ENCODE results near the gene HTR7.

- TF ChIP-seq CTCF (optimal IDR thresholded peaks at IDR 0.05 in 1 of 3, IDR thresholded peaks at IDR 0.05 in 1 of 3, conservative IDR thresholded peaks at IDR 0.05 in 1 of 3; ENCODE audit: extremely low read depth in 1 of 3, insufficient read depth in 2 of 3, low read length in 3 of 3) (peak in 1 of 3 experiments; percentile 24), EZH2 (IDR thresholded peaks at IDR 0.05; ENCODE audit: low read length) (no peak)
Observed at GRCh38 chr10:90865401-90865800, 7.6 kb upstream of the HTR7 start.
